Measurements from ENCODE around the gene ST6GAL2. TPM values are rescaled to one million over a fixed set of nuclear protein-coding genes. Genes with fewer than 3 reads are reported as not detected.

ST6GAL2 gene
- total and polyA plus RNA-seq, 7 donors: 0.01 to 0.17 (median 0.01) TPM; not detected in 4

DNA sequence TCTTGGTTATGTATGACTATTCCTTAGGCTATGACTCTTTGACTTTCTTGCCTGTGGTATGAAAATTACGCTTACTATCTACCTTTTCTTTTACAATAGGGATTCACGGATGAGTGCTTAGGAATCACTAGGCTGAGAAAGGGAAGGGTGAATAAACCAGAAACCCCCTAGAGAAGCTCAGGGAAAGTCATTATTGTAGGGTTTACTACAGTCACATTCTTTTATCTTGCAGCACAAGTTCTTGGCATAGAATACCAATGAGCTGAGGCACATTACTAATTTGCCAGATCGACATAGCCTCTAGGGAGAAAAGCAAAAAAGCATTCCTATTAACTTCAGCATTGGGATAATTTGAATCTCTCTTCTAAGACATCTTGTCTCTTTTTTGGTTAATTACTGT, 103.3 kb downstream of the ST6GAL2 start:
- H3K27me3 ChIP-seq (ENCODE audit: insufficient read depth in 3 of 3, low read length in 2 of 3): no peaks in the 10 kb centered on the region
- TF ChIP-seq CTCF (IDR thresholded peaks at IDR 0.05): no peak
- no peak for ATAC-seq

GRCh38 chr2:106781196-106781595, 104.8 kb downstream of the ST6GAL2 start:
- no peak overlapping the region for H3K27ac ChIP-seq
- intact Hi-C loops (cut with DNase I): no loop called here
- H3K27me3 ChIP-seq (ENCODE audit: insufficient read depth in 3 of 3, low read length in 2 of 3): no peaks in the 10 kb centered on the region
- no peaks in the 10 kb centered on the region for H3K9me3 ChIP-seq
- 80 to 89% (median 86%) methylated on average over 3 of the region's 3 CpGs for WGBS, 3 donors
- DNase-seq: no peak
- no peak overlapping the region for H3K4me3 ChIP-seq
- no peaks in the 10 kb centered on the region for H3K36me3 ChIP-seq (ENCODE audit: insufficient read depth in 1 of 2, low read depth in 1 of 2)
- no peaks in the 10 kb centered on the region for H3K4me1 ChIP-seq
- TF ChIP-seq CTCF (IDR thresholded peaks at IDR 0.05): no peak
- ATAC-seq: no peak

More for the DNA sequence above, 103.3 kb downstream of the ST6GAL2 start:
- H3K9me3 ChIP-seq: no peaks in the 10 kb centered on the region
- no peaks in the 10 kb centered on the region for H3K36me3 ChIP-seq (ENCODE audit: insufficient read depth in 1 of 2, low read depth in 1 of 2)
- intact Hi-C loops (cut with DNase I): no loop called here
- 38 to 48% (median 43%) methylated on average over 3 of the region's 3 CpGs for WGBS, 3 donors
- DNase-seq: no peak
- H3K27ac ChIP-seq: no peak overlapping the region
- H3K4me3 ChIP-seq: no peak overlapping the region
- no peaks in the 10 kb centered on the region for H3K4me1 ChIP-seq

GRCh38 chr2:106771811-106772210, 114.2 kb downstream of the ST6GAL2 start:
- no peak for DNase-seq
- 81 to 83% (median 82%) methylated on average over 3 of the region's 3 CpGs for WGBS, 3 donors
- Histone ChIP-seq H3K4me3 (no peak overlapping the region), H3K27me3 (ENCODE audit: insufficient read depth in 3 of 3, low read length in 2 of 3) (no peaks in the 10 kb centered on the region), H3K9me3 (no peaks in the 10 kb centered on the region), H3K27ac (no peak overlapping the region), H3K4me1 (no peaks in the 10 kb centered on the region), H3K36me3 (ENCODE audit: insufficient read depth in 1 of 2, low read depth in 1 of 2) (no peaks in the 10 kb centered on the region)
- ATAC-seq: no peak
- TF ChIP-seq CTCF (IDR thresholded peaks at IDR 0.05): no peak
- intact Hi-C loops (cut with DNase I): no loop called here

DNA sequence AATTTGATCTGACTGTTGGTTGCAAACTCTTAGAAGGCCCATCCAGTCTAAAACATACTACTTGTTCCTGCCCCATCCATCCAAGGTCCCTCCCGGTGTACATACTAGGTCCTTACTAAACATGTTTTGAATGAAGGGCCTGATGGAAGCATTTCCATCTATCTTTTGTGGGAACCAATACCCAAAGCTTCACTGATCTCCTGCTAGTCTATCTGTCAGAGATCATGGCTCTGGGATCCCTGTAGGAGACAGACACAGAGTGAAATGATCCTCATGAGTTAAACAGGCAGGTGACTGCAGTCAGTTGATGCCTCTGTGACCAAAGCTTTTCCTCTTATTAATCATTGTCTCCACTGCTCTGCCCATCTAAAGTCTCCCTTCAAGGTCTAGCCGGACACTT, 115.0 kb downstream of the ST6GAL2 start:
- no peak overlapping the region for H3K27ac ChIP-seq
- no peak overlapping the region for H3K4me3 ChIP-seq
- no peaks in the 10 kb centered on the region for H3K27me3 ChIP-seq (ENCODE audit: insufficient read depth in 3 of 3, low read length in 2 of 3)
- intact Hi-C loops (cut with DNase I): no loop called here
- 90 to 93% (median 92%) methylated on average over 2 of the region's 2 CpGs for WGBS, 3 donors
- no peaks in the 10 kb centered on the region for H3K4me1 ChIP-seq
- DNase-seq (no peak), ATAC-seq (no peak)
- H3K36me3 ChIP-seq (ENCODE audit: insufficient read depth in 1 of 2, low read depth in 1 of 2): no peaks in the 10 kb centered on the region
- TF ChIP-seq CTCF (IDR thresholded peaks at IDR 0.05): no peak
- no peaks in the 10 kb centered on the region for H3K9me3 ChIP-seq

DNA sequence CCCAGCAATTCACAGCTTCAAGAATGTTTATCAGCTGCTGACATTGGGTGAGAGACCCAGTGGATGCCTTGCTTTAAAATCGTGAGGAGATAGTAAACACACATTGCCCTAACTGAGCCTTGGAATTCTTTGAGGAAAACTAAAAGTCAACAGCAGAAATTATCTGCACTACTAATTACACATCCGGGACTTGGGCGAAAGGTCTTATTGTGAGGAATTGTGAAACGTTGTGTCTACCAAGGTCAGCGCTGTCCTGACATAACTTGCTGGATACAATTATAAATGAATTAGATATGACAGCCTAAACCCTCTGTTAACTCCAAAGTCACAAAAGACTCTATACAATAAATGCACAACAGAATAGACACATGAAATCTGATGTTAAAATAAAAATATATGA, 121.4 kb downstream of the ST6GAL2 start:
- Histone ChIP-seq H3K4me1 (no peaks in the 10 kb centered on the region), H3K4me3 (no peak overlapping the region), H3K27ac (no peak overlapping the region), H3K27me3 (ENCODE audit: insufficient read depth in 3 of 3, low read length in 2 of 3) (no peaks in the 10 kb centered on the region), H3K36me3 (ENCODE audit: insufficient read depth in 1 of 2, low read depth in 1 of 2) (no peaks in the 10 kb centered on the region), H3K9me3 (no peaks in the 10 kb centered on the region)
- intact Hi-C loops (cut with DNase I): no loop called here
- no peak for TF ChIP-seq CTCF (IDR thresholded peaks at IDR 0.05)
- ATAC-seq: no peak
- DNase-seq: no peak
- WGBS, 3 donors: 46 to 56% (median 48%) methylated on average over 5 of the region's 5 CpGs

Measured in psoas muscle (tissue), 8 donors.